ENCODE data around the gene DHX8.

Gene DHX8

GRCh38 chr17:43526886-43527648, 43.3 kb downstream of the DHX8 start:
- no peak for DNase-seq

DNA sequence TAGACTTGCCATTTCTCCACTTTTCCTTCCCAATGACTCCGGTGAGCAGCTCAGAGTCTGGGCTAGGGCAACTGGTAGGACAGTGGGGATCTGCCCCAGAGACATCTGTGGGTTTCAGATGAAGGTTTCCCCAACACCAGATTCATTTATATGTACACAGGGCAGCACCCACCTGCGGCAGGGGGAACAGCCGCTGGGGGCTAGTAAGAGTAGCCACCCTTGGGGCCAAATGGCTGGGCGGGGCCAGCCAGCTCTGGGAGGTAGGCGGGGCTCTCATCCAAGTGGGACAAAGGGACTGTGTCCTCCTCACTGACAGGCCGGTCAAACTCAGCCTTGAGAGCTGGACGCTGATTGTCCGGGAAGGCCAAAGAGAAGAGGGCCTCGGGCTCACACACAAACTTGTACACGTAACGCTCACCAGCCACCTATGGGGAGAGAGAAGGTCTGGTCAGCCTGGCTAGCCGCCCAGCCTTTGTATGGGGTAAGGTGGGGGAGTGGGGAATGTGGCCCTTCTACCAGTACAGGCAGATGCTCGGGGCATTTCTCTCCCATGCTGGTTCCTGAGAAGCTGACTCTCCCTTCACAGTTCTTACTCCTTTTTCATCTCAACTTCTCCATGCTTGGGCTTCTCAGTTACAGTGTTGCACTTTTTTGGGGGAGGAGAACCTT, 44.7 kb downstream of the DHX8 start:
- DNase-seq, result no peak

- DNase-seq, result no peak
Observed at GRCh38 chr17:43528988-43529814, 45.4 kb downstream of the DHX8 start.

- DNase-seq, result no peak
Observed at GRCh38 chr17:43529947-43530287, 46.1 kb downstream of the DHX8 start.

- DNase-seq, result no peak
Observed at GRCh38 chr17:43530288-43531081, 46.7 kb downstream of the DHX8 start.

DNA sequence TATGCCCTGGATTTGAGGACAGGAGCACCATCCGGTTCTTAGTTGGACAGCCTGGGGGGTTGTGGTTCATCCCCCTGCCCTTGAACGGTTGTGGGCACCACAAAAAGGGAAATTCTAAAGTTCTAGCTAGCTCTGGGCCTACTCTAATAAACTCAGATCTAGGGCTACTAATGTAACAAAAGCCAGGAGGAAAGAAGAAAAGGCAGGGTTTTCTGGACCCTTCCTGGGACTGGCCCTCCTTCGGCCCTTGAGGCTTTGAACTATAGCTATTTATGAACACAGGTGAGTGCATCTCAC, 47.3 kb downstream of the DHX8 start:
- no peak for DNase-seq

- DNase-seq, result no peak
Observed at GRCh38 chr17:43531955-43532354, 48.2 kb downstream of the DHX8 start.

DNA sequence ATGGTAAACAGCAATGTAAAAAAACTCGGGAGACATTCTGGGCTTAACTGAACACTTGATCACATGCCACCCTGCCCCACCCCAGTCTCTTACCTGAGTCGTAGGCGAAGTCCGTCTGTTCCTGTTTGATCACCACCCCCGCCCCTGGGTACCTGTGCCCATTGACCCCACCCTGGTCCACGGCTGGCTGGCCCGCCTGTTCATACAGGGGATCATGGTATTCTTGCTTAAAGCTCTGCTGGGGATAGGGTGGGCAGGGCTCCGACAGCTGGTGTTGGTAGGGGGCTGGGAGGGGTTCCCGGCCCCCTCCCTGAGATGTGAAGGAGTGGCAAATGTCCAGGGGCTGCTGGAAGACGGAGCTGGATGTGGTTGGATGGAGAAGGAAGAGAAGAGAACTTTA, 48.8 kb downstream of the DHX8 start:
- no peak for DNase-seq

GRCh38 chr17:43533699-43534098, 49.9 kb downstream of the DHX8 start:
- DNase-seq, result no peak

- DNase-seq, result no peak
Observed at GRCh38 chr17:43534909-43535308, 51.1 kb downstream of the DHX8 start.

GRCh38 chr17:43536236-43536992, 52.6 kb downstream of the DHX8 start:
- no peak for DNase-seq

- DNase-seq, result no peak
Observed at GRCh38 chr17:43540821-43541674, 57.3 kb downstream of the DHX8 start.

GRCh38 chr17:43542859-43543258, 59.1 kb downstream of the DHX8 start:
- DNase-seq, result no peak

- no peak for DNase-seq
Observed at GRCh38 chr17:43543300-43543699, 59.5 kb downstream of the DHX8 start.

GRCh38 chr17:43543771-43544575, 60.2 kb downstream of the DHX8 start:
- DNase-seq, result no peak

DNA sequence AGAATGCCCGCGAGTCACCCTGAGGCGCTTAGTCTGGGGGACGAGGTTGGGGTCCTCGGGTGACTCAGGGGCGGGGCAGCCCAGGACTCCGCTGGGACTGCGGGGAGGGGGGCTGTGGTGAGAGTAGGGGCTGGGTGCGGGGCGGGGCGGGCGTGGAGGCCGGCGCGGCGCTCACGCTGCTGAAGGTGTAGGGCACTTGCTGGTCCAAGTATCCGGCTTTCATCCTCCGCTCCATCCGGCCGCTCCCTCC, 61.5 kb downstream of the DHX8 start:
- DNase-seq, result peak; percentile 1

GRCh38 chr17:43546319-43547188, 62.8 kb downstream of the DHX8 start, which contains the start of gene ETV4:
TSS of gene ETV4 (minus strand) at chr17:43546340. CDS start at chr17:43545617, 723 bp downstream.
- DNase-seq, result peak; percentile 85

- no peak for DNase-seq
Observed at GRCh38 chr17:43547189-43547550, 63.4 kb downstream of the DHX8 start.

DNA sequence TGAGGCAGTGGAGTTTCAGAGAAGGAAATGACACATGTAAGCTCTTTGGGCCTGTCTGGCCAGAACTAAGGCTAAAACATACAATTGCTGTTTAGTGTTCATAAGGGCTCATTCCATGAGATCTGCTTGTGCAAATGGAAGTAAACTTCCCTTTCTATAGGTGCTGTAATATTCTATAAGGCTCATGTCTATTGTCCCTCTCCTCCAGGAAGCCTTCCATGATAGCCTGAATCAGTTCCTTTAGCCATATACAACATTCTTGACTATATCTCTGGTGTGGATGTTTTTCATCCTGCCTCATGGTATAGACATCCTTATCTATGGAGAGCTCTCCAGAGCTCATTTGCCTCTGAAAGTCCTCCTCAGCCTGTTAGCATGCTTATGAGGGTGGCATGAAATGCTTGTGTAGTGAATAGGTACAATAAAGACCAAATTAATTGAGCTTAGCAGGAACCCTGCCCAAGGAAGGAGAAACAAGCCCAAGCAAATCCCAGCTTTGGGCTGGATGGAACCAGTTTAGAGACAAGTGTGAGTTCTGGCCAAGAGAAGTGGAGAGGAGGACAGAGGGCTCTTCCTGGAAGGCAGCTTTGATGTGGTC, 64.0 kb downstream of the DHX8 start:
- DNase-seq, result no peak

Measured in activated effector memory CD4-positive, alpha-beta T cell treated with Interleukin-2 at 50 U/mL for 16 hours (primary cell).